HEK293 (cell line): ENCODE data around the gene LMNA.

ENCODE experiments used
- ZNF157 ChIP-seq: fragments of 450-650 bp; formaldehyde crosslinking; IDR thresholded peaks from 2 replicates; pipeline ENCODE4 v1.5.1; 2016; ENCODE audit warnings: missing biosample characterization, missing genetic modification characterization
- TF ChIP-seq, protein P1 (sequence below): fragments of 450-650 bp; formaldehyde crosslinking; IDR thresholded peaks from 2 replicates; pipeline ENCODE4 v1.5.1; 2016; ENCODE audit warnings: missing biosample characterization, missing genetic modification characterization

DNA sequence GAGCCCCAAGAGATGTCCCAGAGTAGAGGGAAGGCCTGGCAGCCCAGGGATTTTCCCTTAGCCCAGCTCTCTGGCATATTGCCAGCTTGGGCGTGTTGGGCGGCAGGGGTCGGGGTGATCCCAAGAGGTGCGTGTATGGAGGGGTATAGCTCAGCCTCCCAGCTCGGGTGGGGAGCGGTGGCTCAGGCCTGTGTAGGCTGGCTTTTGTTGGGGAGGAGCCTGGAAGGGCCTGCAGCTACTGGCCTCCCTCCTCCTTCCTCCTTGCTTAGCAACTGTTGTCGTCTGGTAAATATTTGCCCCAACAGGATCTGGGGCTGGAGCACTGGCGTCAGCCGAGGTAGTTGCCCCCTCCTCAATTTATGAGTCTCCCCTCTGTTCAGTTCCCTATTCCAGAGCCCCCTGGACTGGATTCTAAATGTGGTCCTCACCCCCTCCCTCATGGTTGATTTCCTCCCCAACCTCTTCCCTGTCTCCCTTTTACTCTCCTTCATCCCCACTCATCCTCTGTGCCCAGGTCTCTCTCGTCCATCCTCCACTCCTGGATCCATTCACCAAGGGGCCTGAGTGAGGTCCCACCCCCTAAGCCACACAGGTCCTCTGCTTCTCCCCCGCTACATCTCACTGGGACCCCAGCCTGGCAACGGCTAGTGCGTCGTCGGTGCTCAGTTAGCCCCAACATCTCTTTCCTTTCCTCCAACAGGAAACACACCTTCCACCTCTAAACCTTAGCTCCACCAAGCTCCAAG is 10.3 kb upstream of the LMNA start:
- no peak for TF ChIP-seq ZNF157 (tag by site-specific recombination)
- TF ChIP-seq, protein P1, sequence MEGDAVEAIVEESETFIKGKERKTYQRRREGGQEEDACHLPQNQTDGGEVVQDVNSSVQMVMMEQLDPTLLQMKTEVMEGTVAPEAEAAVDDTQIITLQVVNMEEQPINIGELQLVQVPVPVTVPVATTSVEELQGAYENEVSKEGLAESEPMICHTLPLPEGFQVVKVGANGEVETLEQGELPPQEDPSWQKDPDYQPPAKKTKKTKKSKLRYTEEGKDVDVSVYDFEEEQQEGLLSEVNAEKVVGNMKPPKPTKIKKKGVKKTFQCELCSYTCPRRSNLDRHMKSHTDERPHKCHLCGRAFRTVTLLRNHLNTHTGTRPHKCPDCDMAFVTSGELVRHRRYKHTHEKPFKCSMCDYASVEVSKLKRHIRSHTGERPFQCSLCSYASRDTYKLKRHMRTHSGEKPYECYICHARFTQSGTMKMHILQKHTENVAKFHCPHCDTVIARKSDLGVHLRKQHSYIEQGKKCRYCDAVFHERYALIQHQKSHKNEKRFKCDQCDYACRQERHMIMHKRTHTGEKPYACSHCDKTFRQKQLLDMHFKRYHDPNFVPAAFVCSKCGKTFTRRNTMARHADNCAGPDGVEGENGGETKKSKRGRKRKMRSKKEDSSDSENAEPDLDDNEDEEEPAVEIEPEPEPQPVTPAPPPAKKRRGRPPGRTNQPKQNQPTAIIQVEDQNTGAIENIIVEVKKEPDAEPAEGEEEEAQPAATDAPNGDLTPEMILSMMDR (tag by site-specific recombination), result no peak
